Measurements from ENCODE around the gene GAN.
"Not testable (repeated sequence)": the region's sequence is repeated elsewhere in the genome, so short reads cannot be mapped to it uniquely, and the experiment has no call there.

The GAN gene

DNA sequence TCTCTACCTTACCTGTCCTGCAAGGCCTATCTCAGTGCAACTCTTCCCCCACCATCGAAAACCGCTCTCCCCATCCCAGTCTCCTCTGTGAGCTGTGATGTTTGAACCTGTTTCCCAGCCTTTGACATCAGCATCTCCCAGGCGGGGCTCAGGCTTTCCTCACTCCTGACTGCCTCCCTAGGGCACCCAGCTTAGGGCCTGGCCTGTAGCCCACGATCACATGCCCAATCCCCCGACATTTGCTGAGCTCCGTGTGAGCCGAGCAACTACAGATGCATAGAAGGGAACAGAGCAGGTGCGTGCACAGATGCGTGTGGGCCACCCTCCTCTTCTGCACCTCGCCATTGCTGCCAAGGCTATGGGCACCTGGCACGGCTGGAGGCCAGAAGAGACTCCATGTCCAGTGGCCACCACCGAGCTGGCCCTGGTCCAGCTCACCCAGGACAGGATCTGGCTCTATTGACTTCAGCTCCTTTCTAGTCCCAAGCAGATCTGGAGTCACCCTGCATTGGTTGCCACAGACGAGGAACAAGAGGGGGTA is 94.3 kb downstream of the GAN start:
- TF ChIP-seq ZNF274 (IDR thresholded peaks at IDR 0.05; ENCODE audit: low read depth, low read length), result no peak
- no peak overlapping the region for H3K4me3 ChIP-seq (ENCODE audit: low read length)

GRCh38 chr16:81410643-81411293 is 96.0 kb downstream of the GAN start:
- no peak overlapping the region for H3K4me3 ChIP-seq (ENCODE audit: low read length)
- no peak for TF ChIP-seq ZNF274 (IDR thresholded peaks at IDR 0.05; ENCODE audit: low read depth, low read length)

- H3K4me3 ChIP-seq (ENCODE audit: low read length), result no peak overlapping the region
- TF ChIP-seq ZNF274 (IDR thresholded peaks at IDR 0.05; ENCODE audit: low read depth, low read length), result no peak
Observed at GRCh38 chr16:81413245-81413990, 98.7 kb downstream of the GAN start.

DNA sequence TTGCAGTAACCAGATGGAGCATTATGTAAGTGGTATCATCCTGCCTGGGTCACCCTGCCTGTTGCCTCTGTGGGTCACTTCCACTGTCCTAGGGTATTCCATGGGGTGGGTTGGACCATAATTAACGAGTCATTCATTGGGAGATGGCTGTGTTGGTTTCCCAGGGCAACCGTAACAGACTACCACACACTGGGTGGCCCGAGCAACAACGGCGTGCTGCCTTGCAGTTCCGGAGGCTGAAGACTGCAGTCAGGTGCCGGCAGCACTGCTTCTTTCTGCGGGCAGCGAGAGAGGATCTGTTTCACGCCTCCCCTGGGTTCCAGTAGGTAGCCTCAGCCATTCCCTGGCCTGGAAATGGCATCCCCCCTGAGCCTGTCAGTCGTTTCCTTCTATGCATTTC is 101.0 kb downstream of the GAN start:
- TF ChIP-seq ZNF274 (IDR thresholded peaks at IDR 0.05; ENCODE audit: low read depth, low read length), result no peak
- H3K4me3 ChIP-seq (ENCODE audit: low read length), result no peak overlapping the region

GRCh38 chr16:81416749-81417148 is 102.0 kb downstream of the GAN start:
- H3K4me3 ChIP-seq (ENCODE audit: low read length), result no peak overlapping the region
- no peak for TF ChIP-seq ZNF274 (IDR thresholded peaks at IDR 0.05; ENCODE audit: low read depth, low read length)

- TF ChIP-seq ZNF274 (IDR thresholded peaks at IDR 0.05; ENCODE audit: low read depth, low read length), result no peak
- H3K4me3 ChIP-seq (ENCODE audit: low read length), result no peak overlapping the region
Observed at GRCh38 chr16:81417210-81417609, 102.4 kb downstream of the GAN start.

DNA sequence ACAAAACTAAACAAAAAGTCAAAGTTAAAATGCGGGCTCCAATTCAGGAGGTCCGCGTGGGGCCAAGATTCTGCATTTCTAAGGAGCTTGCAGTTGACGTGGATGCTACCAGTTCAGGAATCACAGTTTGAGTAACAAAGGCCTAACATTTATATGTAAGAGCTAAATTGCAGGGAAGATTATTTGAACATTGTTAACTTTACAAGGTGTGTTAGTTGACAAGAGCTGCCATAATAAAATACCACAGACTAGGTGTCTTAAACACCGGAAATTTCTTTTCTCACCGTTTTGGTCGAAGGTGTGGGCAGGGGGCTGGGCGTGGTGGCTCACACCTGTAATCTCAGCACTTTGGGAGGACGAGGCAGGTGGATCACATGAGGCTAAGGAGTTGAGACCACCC is 105.0 kb downstream of the GAN start:
- TF ChIP-seq ZNF274 (IDR thresholded peaks at IDR 0.05; ENCODE audit: low read depth, low read length), result no peak
- no peak overlapping the region for H3K4me3 ChIP-seq (ENCODE audit: low read length)

DNA sequence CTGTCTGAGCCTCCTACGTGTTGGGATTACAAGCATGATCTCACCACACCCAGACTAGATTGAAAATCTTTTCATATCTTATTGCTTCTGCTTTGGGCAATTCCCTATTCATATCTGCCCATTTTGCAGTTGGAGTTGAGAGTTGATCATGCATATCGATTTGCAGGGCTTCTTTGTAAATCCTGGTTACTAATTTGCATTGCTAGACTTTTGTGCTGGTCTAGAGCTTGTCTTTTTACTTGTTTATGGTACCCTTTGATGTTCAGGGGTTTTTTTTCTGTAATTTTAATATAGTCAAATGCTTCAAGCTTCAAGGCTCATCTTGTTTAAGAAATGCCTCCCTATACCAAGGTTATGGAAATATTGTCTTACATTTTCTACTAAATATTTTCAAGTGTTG is 106.4 kb downstream of the GAN start:
- no peak for TF ChIP-seq ZNF274 (IDR thresholded peaks at IDR 0.05; ENCODE audit: low read depth, low read length)
- no peak overlapping the region for H3K4me3 ChIP-seq (ENCODE audit: low read length)

DNA sequence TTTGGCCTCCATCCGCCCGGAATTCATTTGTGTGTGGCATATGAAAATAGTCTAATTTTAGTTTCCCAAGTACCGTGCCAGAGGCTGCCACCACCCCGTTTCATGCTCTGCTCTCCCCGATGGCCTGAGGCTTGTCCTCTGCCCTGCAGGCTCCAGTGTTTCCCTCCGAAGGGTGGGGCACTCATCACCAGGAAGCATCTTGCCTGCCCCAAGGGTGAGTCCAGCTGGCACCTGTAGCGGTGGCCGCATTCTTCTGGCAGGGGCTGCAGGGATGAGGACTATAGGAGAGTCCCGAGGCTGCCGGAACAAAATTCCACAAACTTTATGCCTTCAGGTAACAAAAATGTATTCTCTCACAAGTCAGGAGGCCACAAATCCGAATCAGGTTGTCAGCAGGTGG is 106.8 kb downstream of the GAN start:
- TF ChIP-seq ZNF274 (IDR thresholded peaks at IDR 0.05; ENCODE audit: low read depth, low read length), result no peak
- no peak overlapping the region for H3K4me3 ChIP-seq (ENCODE audit: low read length)

- not testable (repeated sequence) for H3K4me3 ChIP-seq (ENCODE audit: low read length)
Observed at GRCh38 chr16:81422153-81422552, 107.4 kb downstream of the GAN start.

DNA sequence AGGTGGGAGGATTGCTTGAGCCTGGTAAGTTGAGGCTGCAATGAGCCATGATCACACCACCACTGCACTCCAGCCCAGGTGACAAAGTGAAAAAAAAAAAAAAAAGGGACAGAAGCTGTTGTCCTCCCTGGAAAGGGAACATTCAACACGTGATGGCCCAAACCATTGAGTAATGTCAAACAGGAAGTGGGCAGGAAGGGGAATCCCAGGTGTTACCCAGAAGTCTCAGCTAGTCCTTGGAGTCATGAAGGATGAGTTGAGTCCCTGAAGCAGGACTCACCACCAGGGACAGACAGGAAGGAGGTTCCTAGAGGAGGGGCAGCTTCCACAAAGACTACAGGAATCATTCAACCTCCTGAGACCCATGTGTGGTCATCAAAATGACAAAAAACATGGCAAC is 110.0 kb downstream of the GAN start:
- H3K4me3 ChIP-seq (ENCODE audit: low read length), result no peak overlapping the region
- no peak for TF ChIP-seq ZNF274 (IDR thresholded peaks at IDR 0.05; ENCODE audit: low read depth, low read length)

DNA sequence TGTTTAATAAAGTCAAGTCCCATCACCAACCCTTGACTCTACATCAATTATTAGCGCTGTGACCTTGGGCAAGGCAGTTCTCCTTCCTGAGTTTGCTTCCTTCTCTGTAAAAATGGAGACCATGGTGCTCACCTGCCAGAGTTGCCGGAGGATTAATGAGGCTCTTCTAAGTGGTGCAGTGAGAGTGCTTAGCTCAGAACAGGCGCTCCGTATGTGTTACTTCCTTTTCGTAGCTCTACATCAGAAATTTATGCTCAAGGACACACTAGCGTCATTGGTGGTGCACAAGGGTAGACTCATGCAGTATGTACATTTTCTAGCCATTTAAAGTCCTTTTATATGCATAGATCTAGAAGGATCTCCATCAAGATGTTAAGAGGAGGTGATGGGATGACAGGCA is 112.5 kb downstream of the GAN start:
- TF ChIP-seq ZNF274 (IDR thresholded peaks at IDR 0.05; ENCODE audit: low read depth, low read length), result no peak
- H3K4me3 ChIP-seq (ENCODE audit: low read length), result no peak overlapping the region

DNA sequence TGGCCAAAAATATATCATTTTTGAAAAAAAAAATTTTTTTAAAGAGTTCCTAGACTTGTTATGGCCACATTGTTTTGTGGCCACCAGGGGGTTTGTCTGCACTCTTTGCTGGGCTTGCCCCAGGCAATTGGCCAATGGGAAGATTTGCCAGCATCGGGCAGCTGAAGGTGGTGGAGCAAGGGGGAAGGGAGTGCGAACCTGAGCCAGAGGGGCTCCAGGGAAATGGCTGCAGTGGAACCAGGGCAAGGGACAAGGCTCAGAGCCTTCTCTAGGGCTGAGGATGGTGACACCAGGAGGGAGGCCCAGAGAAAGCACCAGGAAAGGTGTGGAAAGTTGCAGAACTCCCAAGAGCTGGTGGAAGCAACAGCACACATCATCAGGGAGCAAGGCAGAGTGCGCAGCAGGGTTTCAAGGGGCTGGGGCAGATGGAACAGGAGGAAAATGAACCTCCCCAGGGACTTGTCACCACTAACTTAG is 114.3 kb downstream of the GAN start:
- TF ChIP-seq ZNF274 (IDR thresholded peaks at IDR 0.05; ENCODE audit: low read depth, low read length), result no peak
- H3K4me3 ChIP-seq (ENCODE audit: low read length), result no peak overlapping the region

GRCh38 chr16:81431554-81432353 is 117.0 kb downstream of the GAN start:
- no peak overlapping the region for H3K4me3 ChIP-seq (ENCODE audit: low read length)
- no peak for TF ChIP-seq ZNF274 (IDR thresholded peaks at IDR 0.05; ENCODE audit: low read depth, low read length)

Measured in GM08714 (cell line).